ENCODE data around the gene SLC38A2. TPM values are rescaled to one million over a fixed set of nuclear protein-coding genes. Genes with fewer than 3 reads are reported as not detected.

Gene SLC38A2
- total and polyA plus RNA-seq, 2 experiments from 2014 or later = 181 to 718 TPM

- no peak for DNase-seq (ENCODE audit: low spot score)
- H3K9me2 ChIP-seq (ENCODE audit: insufficient read depth) = peaks cover 16% of the 10 kb centered on the region
- H3K4me1 Mint-ChIP-seq = peaks cover 45% of the 10 kb centered on the region
- H3K36me3 Mint-ChIP-seq (ENCODE audit: low read depth) = peaks cover 11% of the 10 kb centered on the region
- H3K4me3 Mint-ChIP-seq = no peak overlapping the region
- H3K4me1 ChIP-seq (ENCODE audit: insufficient read depth) = peaks cover 46% of the 10 kb centered on the region
- no peak overlapping the region for H3K4me3 ChIP-seq
- no peak for TF ChIP-seq ZNF462 (CRISPR knock-in tag; IDR thresholded peaks at IDR 0.05)
- TF ChIP-seq ETS1 (IDR thresholded peaks at IDR 0.05) = no peak
- no peak overlapping the region for H2AFZ ChIP-seq
- H3K27ac ChIP-seq (ENCODE audit: low read depth) = no peak overlapping the region
- H3K27ac Mint-ChIP-seq = no peak overlapping the region
- H3K27me3 ChIP-seq (ENCODE audit: insufficient read depth) = no peaks in the 10 kb centered on the region
- peaks cover 19% of the 10 kb centered on the region for H3K79me2 ChIP-seq (replicated peaks; ENCODE audit: insufficient read depth)
- peaks cover 10% of the 10 kb centered on the region for H3K27me3 Mint-ChIP-seq (ENCODE audit: insufficient read depth, low read depth, poor library complexity)
- no peaks in the 10 kb centered on the region for H3F3A ChIP-seq (replicated peaks; ENCODE audit: low read depth)
- no peak for ATAC-seq
- peaks cover 7% of the 10 kb centered on the region; the same call in 2 of the 3 replicates for H3K9me3 Mint-ChIP-seq
- H3K4me2 ChIP-seq = no peak overlapping the region
- no peaks in the 10 kb centered on the region for H3K36me3 ChIP-seq (ENCODE audit: insufficient read depth)
- no peaks in the 10 kb centered on the region for H4K20me1 ChIP-seq (replicated peaks; ENCODE audit: insufficient read depth)
Observed at GRCh38 chr12:46380881-46381280, 8.3 kb upstream of the SLC38A2 start.

GRCh38 chr12:46380022-46380796 is 7.6 kb upstream of the SLC38A2 start:
- Mint-ChIP-seq H3K27me3 (ENCODE audit: insufficient read depth, low read depth, poor library complexity) (peaks cover 8% of the 10 kb centered on the region), H3K36me3 (ENCODE audit: low read depth) (peaks cover 11% of the 10 kb centered on the region), H3K4me3 (no peak overlapping the region), H3K4me1 (peaks cover 38% of the 10 kb centered on the region), H3K27ac (no peak overlapping the region), H3K9me3 (peaks cover 7% of the 10 kb centered on the region; the same call in 2 of the 3 replicates)
- Histone ChIP-seq H4K20me1 (replicated peaks; ENCODE audit: insufficient read depth) (no peaks in the 10 kb centered on the region), H3K36me3 (ENCODE audit: insufficient read depth) (no peaks in the 10 kb centered on the region), H3K27ac (ENCODE audit: low read depth) (no peak overlapping the region), H3F3A (replicated peaks; ENCODE audit: low read depth) (no peaks in the 10 kb centered on the region), H3K9me2 (ENCODE audit: insufficient read depth) (peaks cover 16% of the 10 kb centered on the region), H3K27me3 (ENCODE audit: insufficient read depth) (no peaks in the 10 kb centered on the region), H3K4me3 (no peak overlapping the region), H3K4me2 (no peak overlapping the region), H3K4me1 (ENCODE audit: insufficient read depth) (peaks cover 39% of the 10 kb centered on the region), H2AFZ (no peak overlapping the region), H3K79me2 (replicated peaks; ENCODE audit: insufficient read depth) (peaks cover 13% of the 10 kb centered on the region)
- DNase-seq (ENCODE audit: low spot score) (no peak), ATAC-seq (no peak)
- TF ChIP-seq JUNB (IDR thresholded peaks at IDR 0.05; ENCODE audit: unreplicated experiment) (no peak), ZNF114 (CRISPR knock-in tag; IDR thresholded peaks at IDR 0.05) (no peak)

Data from GM23338 (cell line).